Upper lobe of right lung (tissue), 1 donor: Measurements from ENCODE around the gene CLEC16A. TPM values are rescaled to one million over a fixed set of nuclear protein-coding genes. Genes with fewer than 3 reads are reported as not detected.

ENCODE experiments used
- ATAC-seq: fragments of 200-7000 bp; cut with Tn5 transposase; one replicate; pipeline ENCODE4 v1.9.1; 2020; ENCODE audit warnings: mild to moderate bottlenecking, moderate library complexity
- DNase-seq: peaks from one replicate; pipeline ENCODE4 v3.0.0-alpha.2; 2020
- H3K27ac ChIP-seq: fragments of 200-600 bp; one replicate; pipeline ENCODE4 v1.8.0; 2022
- H3K27me3 ChIP-seq: fragments of 200-600 bp; one replicate; pipeline ENCODE4 v1.8.0; 2022; ENCODE audit warnings: mild to moderate bottlenecking
- H3K36me3 ChIP-seq: fragments of 200-600 bp; one replicate; pipeline ENCODE4 v1.8.0; 2022
- H3K4me1 ChIP-seq: fragments of 200-600 bp; one replicate; pipeline ENCODE4 v1.8.0; 2022
- H3K4me3 ChIP-seq: fragments of 200-600 bp; one replicate; pipeline ENCODE4 v1.8.0; 2022; ENCODE audit warnings: mild to moderate bottlenecking
- H3K9me3 ChIP-seq: fragments of 200-600 bp; one replicate; pipeline ENCODE4 v1.8.0; 2022
- CTCF ChIP-seq: fragments of 200-600 bp; IDR thresholded peaks from one replicate; pipeline ENCODE4 v1.8.0; 2022; ENCODE audit warnings: antibody characterized with exemption
- intact Hi-C: fragments of 100-400 bp; cut with DNase I; formaldehyde crosslinking; loops from one replicate; pipeline ENCODE4 v1.11.0; 2022
- total RNA-seq: library from RNA; stranded (reverse); fragmentation: NEBNext Ultra II Directional; extraction: Animal tissue kit (Norgen Biotek cat#: 25700); gene quantifications from one replicate; pipeline ENCODE4 v1.2.1, GENCODE V29; 2021
- donor health status: DM: no; HTN: yes; CAD: no; lungs with severe emphysema.

Gene CLEC16A
- total RNA-seq, 1 donor from 2014 or later: 36.9 TPM

DNA sequence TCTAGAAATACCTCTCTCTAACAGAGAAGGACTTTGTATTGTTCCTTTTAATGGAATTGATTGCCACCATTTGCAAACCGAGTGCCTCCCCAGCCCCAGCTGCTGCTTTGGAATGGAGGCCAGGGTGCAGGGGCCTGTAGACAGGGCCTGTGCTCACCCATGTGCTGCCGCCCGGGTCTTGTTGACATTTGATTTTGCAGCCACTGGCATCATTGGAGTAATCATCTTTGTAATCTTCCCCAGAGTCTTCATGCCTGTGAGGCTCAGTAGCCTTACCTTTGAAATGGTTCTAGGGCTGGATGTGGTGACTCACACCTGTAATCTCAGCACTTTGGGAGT, 119.8 kb downstream of the CLEC16A start:
- DNase-seq (no peak), ATAC-seq (no peak)
- intact Hi-C loops: no loop called here
- TF ChIP-seq CTCF: no peak
- Histone ChIP-seq H3K9me3 (no peaks in the 10 kb centered on the region), H3K4me3 (no peak overlapping the region), H3K36me3 (peaks cover 38% of the 10 kb centered on the region), H3K27me3 (no peaks in the 10 kb centered on the region), H3K4me1 (peaks cover 4% of the 10 kb centered on the region), H3K27ac (no peak overlapping the region)

DNA sequence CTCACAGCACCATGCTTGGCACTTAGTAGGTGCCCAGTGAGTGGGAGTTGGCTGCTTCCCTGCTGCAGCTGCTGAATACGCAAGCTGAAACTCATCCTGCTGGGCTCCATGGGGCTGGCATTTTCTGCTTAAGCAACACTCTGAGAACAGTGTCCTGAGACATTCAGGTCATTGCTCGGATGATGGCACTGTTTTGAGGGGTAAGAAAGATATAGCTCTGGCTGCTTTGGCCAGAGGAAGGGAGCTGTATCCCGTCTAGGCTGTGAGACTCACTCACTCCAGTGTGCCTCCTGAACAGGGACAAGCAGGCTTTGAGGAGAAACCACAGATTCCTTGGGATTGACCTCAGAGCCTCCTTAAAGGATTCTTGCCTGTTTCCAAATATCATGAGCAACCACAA, 120.5 kb downstream of the CLEC16A start:
- no peaks in the 10 kb centered on the region for H3K27me3 ChIP-seq
- no peak for TF ChIP-seq CTCF
- ATAC-seq: no peak
- intact Hi-C loops: no loop called here
- no peak overlapping the region for H3K4me3 ChIP-seq
- H3K4me1 ChIP-seq: no peaks in the 10 kb centered on the region
- no peaks in the 10 kb centered on the region for H3K9me3 ChIP-seq
- H3K27ac ChIP-seq: no peak overlapping the region
- peaks cover 41% of the 10 kb centered on the region for H3K36me3 ChIP-seq
- DNase-seq: no peak

GRCh38 chr16:11066261-11066870, 122.0 kb downstream of the CLEC16A start:
- H3K36me3 ChIP-seq: peaks cover 42% of the 10 kb centered on the region
- no peaks in the 10 kb centered on the region for H3K4me1 ChIP-seq
- H3K27ac ChIP-seq: no peak overlapping the region
- peak; percentile 6 for DNase-seq
- TF ChIP-seq CTCF: no peak
- H3K9me3 ChIP-seq: no peaks in the 10 kb centered on the region
- intact Hi-C loops: no loop called here
- no peak overlapping the region for H3K4me3 ChIP-seq
- ATAC-seq: peak; percentile 29
- no peaks in the 10 kb centered on the region for H3K27me3 ChIP-seq

DNA sequence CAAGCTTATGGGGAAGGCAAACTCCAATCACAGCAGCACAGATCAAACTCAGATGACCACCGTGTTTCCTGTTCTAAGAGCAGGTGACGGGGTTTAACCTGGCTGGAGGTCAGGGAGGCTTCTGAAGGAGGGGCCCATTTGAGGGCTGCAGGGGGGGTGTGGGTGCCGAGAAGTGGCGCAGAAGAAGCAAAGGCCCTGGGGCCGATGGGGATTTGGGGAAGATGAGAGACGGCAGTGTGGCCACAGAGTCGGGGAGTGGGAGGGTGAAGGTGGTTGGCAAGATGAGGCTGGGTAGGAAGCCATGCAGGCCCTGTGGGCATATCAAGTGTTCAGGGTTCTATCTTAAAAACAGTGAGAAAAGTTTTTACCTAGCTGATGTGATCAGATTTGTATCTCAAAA, 122.9 kb downstream of the CLEC16A start:
- Histone ChIP-seq H3K4me1 (no peaks in the 10 kb centered on the region), H3K36me3 (peaks cover 41% of the 10 kb centered on the region), H3K27me3 (no peaks in the 10 kb centered on the region), H3K27ac (no peak overlapping the region), H3K4me3 (no peak overlapping the region), H3K9me3 (no peaks in the 10 kb centered on the region)
- DNase-seq (peak; percentile 44), ATAC-seq (no peak)
- intact Hi-C loops: no loop called here
- no peak for TF ChIP-seq CTCF

- intact Hi-C loops: no loop called here
These were observed 123.4 kb downstream of the CLEC16A start for GRCh38 chr16:11067697-11068141.

More at GRCh38 chr16:11067697-11068141, 123.4 kb downstream of the CLEC16A start:
- no peak overlapping the region for H3K27ac ChIP-seq
- peaks cover 45% of the 10 kb centered on the region for H3K36me3 ChIP-seq
- H3K4me3 ChIP-seq: no peak overlapping the region
- TF ChIP-seq CTCF: no peak
- H3K27me3 ChIP-seq: no peaks in the 10 kb centered on the region
- ATAC-seq (no peak), DNase-seq (no peak)
- H3K4me1 ChIP-seq: no peaks in the 10 kb centered on the region
- H3K9me3 ChIP-seq: no peaks in the 10 kb centered on the region
